Measurements from ENCODE around the gene MRPL2. TPM values are rescaled to one million over a fixed set of nuclear protein-coding genes. Genes with fewer than 3 reads are reported as not detected.

Gene MRPL2
- total RNA-seq, 1 experiment from 2014 or later, result 110 TPM

DNA sequence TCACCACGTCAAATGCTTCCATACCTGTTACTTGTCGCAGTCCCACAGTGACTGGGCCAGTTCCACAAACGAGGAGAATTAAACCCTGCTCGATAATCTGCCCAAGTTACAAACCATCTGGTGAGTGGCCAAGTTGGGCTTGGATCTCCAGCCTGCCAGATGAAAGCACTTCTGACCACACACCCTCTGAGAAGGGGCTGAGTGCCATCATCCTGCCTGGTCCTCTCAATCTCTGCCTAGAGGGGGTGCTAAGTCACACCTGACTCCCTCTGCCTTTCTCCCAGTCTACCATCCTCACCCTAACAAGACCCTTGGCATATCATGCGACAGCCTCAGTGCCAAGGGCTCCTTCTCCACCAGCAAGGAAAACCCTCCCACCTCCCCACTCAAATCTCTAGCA, 22.0 kb downstream of the MRPL2 start:
- Histone ChIP-seq H3K36me3 (ENCODE audit: low read depth) (no peaks in the 10 kb centered on the region), H3K9me2 (ENCODE audit: insufficient read depth) (no peaks in the 10 kb centered on the region), H3K79me2 (ENCODE audit: low read depth) (no peaks in the 10 kb centered on the region), H3K4me2 (no peak overlapping the region), H3K27ac (no peak overlapping the region), H3K9me3 (ENCODE audit: insufficient read depth, low read depth) (no peaks in the 10 kb centered on the region), H3F3A (ENCODE audit: insufficient read depth, low read depth) (peaks cover 13% of the 10 kb centered on the region), H4K20me1 (ENCODE audit: insufficient read depth) (no peaks in the 10 kb centered on the region), H3K27me3 (ENCODE audit: insufficient read depth, low read depth) (no peaks in the 10 kb centered on the region), H2AFZ (no peak overlapping the region), H3K4me1 (replicated peaks; ENCODE audit: insufficient read depth) (no peaks in the 10 kb centered on the region), H3K4me3 (no peak overlapping the region)
- no peak for DNase-seq
- TF ChIP-seq, protein P1, sequence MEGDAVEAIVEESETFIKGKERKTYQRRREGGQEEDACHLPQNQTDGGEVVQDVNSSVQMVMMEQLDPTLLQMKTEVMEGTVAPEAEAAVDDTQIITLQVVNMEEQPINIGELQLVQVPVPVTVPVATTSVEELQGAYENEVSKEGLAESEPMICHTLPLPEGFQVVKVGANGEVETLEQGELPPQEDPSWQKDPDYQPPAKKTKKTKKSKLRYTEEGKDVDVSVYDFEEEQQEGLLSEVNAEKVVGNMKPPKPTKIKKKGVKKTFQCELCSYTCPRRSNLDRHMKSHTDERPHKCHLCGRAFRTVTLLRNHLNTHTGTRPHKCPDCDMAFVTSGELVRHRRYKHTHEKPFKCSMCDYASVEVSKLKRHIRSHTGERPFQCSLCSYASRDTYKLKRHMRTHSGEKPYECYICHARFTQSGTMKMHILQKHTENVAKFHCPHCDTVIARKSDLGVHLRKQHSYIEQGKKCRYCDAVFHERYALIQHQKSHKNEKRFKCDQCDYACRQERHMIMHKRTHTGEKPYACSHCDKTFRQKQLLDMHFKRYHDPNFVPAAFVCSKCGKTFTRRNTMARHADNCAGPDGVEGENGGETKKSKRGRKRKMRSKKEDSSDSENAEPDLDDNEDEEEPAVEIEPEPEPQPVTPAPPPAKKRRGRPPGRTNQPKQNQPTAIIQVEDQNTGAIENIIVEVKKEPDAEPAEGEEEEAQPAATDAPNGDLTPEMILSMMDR (conservative IDR thresholded peaks at IDR 0.05), result no peak
- no peak for TF ChIP-seq EZH2 (IDR thresholded peaks at IDR 0.05; ENCODE audit: low read depth)
- ChIA-PET CTCF (no interaction called here), POLR2A (ENCODE audit: unreplicated experiment) (no interaction called here)
- intact Hi-C loops (cut with micrococcal nuclease; ENCODE audit: unreplicated experiment), result no loop called here
- no TSS peak for BruUV-seq (replicated peaks)

DNA sequence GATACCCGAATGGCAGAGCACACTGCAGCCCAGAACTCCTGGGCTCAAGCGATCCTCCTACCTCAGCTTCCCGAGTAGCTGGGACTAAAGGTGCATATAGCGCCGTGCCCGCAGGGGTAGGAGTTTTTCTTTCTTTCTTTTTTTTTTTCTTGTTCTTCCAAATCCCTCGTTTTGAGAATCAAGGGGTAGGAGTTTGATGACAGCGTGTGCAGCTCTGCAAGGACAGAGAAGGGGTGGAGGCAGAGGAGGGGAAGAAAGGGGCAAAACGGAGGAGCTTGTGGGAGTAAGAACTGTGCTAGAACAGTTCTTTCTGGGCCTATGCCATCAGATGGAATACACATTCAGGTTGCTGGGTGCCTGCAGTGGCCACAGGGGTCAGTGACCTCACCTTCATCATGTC, 22.5 kb downstream of the MRPL2 start:
- Histone ChIP-seq H3K4me2 (no peak overlapping the region), H3K79me2 (ENCODE audit: low read depth) (no peaks in the 10 kb centered on the region), H3K36me3 (ENCODE audit: low read depth) (no peaks in the 10 kb centered on the region), H3K27me3 (ENCODE audit: insufficient read depth, low read depth) (no peaks in the 10 kb centered on the region), H3F3A (ENCODE audit: insufficient read depth, low read depth) (peaks cover 17% of the 10 kb centered on the region), H3K27ac (no peak overlapping the region), H3K4me1 (replicated peaks; ENCODE audit: insufficient read depth) (no peaks in the 10 kb centered on the region), H3K4me3 (no peak overlapping the region), H2AFZ (no peak overlapping the region), H4K20me1 (ENCODE audit: insufficient read depth) (no peaks in the 10 kb centered on the region), H3K9me2 (ENCODE audit: insufficient read depth) (no peaks in the 10 kb centered on the region), H3K9me3 (ENCODE audit: insufficient read depth, low read depth) (no peaks in the 10 kb centered on the region)
- no peak for TF ChIP-seq EZH2 (IDR thresholded peaks at IDR 0.05; ENCODE audit: low read depth)
- TF ChIP-seq, protein P1 (conservative IDR thresholded peaks at IDR 0.05), result no peak
- DNase-seq, result no peak
- intact Hi-C loops (cut with micrococcal nuclease; ENCODE audit: unreplicated experiment), result no loop called here
- no TSS peak for BruUV-seq (replicated peaks)
- POLR2A ChIA-PET (ENCODE audit: unreplicated experiment), result no interaction called here
- CTCF ChIA-PET, result no interaction called here

DNA sequence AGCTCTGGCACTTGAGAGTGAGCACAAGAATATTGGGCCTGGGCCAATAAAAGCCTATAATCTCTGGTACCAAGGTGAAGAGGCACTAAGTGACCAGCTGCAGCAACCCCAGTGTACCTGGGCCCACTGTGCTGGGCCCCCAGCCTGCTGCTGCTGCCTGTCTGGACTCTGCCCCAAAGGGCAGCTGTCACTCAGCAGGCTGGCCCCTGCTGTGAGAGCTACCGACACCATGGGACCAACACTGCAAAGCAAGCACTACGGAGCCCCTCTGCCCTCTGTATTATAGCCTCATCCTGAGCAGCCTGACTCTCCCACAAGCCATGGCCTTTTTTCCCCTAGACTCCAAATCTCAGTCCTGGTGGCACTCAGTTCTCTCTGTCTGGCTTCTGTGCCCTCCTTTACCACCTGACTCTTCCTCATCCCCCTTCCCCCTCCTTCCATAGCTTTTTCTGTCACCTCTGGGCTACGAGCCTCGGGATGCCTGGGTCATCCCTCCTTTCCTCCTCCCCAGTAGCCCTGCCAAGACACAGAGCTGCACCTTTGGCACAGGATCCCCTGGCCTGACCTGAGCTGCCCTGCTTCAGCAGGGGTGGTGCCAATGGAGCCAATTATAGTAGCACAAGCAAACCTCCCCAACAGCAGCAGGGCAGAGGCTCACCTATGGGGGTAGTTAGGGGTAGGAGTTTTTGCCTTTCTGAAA, 23.6 kb downstream of the MRPL2 start:
- Histone ChIP-seq H3F3A (ENCODE audit: insufficient read depth, low read depth) (peaks cover 17% of the 10 kb centered on the region), H4K20me1 (ENCODE audit: insufficient read depth) (no peaks in the 10 kb centered on the region), H3K9me3 (ENCODE audit: insufficient read depth, low read depth) (no peaks in the 10 kb centered on the region), H3K27ac (no peak overlapping the region), H3K79me2 (ENCODE audit: low read depth) (no peaks in the 10 kb centered on the region), H3K4me3 (no peak overlapping the region), H3K4me2 (no peak overlapping the region), H3K4me1 (replicated peaks; ENCODE audit: insufficient read depth) (no peaks in the 10 kb centered on the region), H3K27me3 (ENCODE audit: insufficient read depth, low read depth) (no peaks in the 10 kb centered on the region), H2AFZ (no peak overlapping the region), H3K36me3 (ENCODE audit: low read depth) (no peaks in the 10 kb centered on the region), H3K9me2 (ENCODE audit: insufficient read depth) (no peaks in the 10 kb centered on the region)
- TF ChIP-seq, protein P1 (conservative IDR thresholded peaks at IDR 0.05), result no peak
- TF ChIP-seq EZH2 (IDR thresholded peaks at IDR 0.05; ENCODE audit: low read depth), result no peak
- ChIA-PET POLR2A (ENCODE audit: unreplicated experiment) (no interaction called here), CTCF (no interaction called here)
- intact Hi-C loops (cut with micrococcal nuclease; ENCODE audit: unreplicated experiment), result no loop called here
- no TSS peak for BruUV-seq (replicated peaks)
- no peak for DNase-seq

Measured in PC-9 (cell line).